HG03108 (cell line): Measurements from ENCODE around the gene PRB2.
"Not testable (repeated sequence)": the region's sequence is repeated elsewhere in the genome, so short reads cannot be mapped to it uniquely, and the experiment has no call there.

ENCODE experiments used
- ATAC-seq: cut with Tn5 transposase; IDR thresholded peaks from one replicate; pipeline ENCODE4 v1.9.1; 2021; ENCODE audit warnings: moderate library complexity; ENCODE audit not compliant: unreplicated experiment

PRB2 gene

DNA sequence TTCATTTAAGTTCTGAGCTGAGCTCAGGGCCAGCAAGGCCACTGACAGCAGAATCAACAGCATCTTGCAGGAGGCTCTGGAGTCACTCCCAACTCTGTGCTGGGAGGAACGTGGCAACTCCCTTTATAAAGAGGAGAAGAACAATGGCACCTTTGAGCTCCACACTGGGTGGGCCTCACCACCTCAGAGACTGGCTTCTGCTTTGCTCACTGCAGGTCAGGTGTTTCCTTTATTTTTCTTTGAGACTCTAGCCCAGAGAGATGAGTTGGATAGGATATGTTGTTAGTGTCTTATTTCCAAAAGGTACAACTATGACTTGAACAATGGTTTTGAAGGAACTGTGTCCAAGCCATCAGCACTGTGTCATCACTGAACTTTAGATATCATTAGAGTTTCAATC lies at the start of gene PRB2:
Gene PRB2 (minus strand): TSS at position 101 of the 400 bp plus-strand sequence. CDS start 38 bp downstream, at position 63.
- ATAC-seq: not testable (repeated sequence)

DNA sequence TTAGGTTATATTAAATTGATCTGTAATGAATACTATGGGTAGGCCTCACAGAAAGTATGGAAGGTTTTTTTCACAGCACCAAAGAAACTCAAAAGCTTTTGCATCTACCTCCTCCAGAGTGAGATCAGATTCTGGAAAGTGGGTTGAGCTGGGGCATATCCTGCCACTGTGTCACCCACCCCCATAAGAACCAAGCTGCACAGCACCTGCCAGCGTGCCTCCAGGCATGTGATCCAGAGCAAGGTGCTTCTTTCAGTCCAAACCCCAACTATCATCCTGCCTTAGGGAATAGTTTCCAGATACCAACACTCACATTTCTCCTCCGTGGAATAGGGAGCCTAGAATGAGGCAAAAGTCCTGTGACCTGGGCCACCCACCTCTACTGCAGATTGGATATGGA lies 42.6 kb upstream of the PRB2 start:
- no peak for ATAC-seq

DNA sequence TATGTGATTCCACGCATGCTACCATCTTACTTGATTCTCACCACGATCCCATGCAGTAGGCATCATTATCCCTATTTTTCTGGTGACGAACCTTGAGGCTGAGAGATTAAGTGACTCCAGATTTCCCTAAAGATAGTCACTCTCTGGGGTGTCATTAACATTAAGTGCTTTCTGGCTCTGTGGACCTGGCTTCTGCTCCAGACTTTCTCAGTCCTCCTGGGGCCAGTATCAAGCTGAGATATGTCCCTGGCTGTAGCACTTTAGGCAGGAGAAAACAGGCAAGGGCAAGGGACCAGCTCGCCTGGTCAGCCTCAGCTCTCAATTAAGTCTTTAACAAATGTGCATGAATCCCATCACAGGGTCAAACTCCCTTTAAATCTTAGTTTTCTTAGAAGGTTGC lies 38.3 kb upstream of the PRB2 start:
- no peak for ATAC-seq

DNA sequence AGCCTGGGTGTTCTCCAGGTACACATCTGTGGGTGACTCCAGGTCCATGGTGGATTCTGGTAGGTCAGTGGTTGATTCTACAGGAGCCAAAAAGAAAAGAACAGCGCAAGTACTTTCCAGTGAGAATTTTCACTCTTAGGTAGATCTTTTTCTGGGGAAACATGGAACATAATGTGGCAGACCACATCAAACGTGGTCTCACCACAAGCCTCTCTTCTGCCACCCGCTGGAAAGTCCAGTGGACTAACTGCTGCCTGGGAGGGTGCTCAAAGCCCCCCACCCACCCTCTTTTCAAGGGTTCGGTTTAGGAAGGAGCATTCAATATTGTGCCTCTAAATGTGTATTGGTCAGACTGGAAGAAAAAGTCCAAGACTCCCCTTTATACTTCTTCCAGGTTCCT lies 36.1 kb upstream of the PRB2 start:
- ATAC-seq: no peak

DNA sequence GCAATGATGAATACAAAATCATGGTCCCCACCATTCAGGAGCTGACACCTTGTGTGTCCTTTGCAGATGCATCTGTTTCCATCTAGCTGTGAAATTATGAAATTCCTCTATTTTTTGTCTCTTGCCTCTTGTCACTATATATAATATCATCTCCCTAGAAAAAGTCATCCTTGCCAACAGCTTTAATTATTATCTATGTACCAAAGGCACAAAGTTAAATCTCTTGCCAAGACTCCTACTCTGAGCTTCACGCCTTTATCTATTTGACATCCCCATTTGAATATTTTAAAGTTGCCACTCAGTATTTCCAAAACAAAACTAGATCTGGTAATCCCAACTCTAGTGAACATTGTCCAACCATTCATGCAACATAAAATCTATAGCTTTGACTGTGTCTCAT lies 32.0 kb upstream of the PRB2 start:
- no peak for ATAC-seq

DNA sequence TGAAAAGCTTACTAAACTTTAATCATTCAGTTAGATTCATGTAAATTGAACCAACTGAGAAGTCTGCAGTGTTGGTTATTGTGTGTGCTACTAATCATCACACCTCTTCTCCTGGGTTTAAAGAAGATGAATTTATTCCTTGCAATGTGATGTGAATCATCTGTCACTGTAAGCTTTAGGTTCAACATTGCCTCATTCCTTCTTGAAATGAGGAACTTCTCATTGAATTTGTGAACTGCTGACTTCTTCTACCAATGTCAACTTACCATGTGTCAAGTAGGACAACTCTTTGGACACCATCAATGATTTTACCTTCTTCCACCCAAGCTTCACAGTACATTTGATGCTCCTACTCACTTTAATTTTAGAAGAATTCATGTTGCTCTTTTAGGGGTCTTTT lies 17.4 kb upstream of the PRB2 start:
- no peak for ATAC-seq

DNA sequence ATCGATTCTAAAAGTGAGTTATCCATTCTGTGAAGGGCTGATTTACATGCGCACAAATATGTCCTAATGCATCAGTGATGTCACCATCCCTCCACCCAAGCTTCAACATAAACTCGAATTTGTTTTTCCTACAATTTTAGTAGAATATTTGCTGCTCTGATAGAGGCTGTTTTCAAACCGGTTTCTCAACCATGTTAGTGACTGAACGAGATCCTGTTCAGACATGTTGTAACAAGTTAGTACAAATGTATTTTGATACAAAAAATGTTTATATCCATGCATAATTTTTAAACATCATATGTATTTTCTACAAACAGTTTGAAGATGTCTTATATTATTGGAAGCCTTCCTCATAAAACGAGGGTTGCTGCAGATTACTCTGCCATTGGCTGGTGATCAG lies 12.7 kb upstream of the PRB2 start:
- no peak for ATAC-seq

- ATAC-seq: no peak
Measured at GRCh38 chr12:11397366-11397765, 2.0 kb upstream of the PRB2 start.

- not testable (repeated sequence) for ATAC-seq
Measured at GRCh38 chr12:11391456-11391855, 3.9 kb downstream of the PRB2 start.

DNA sequence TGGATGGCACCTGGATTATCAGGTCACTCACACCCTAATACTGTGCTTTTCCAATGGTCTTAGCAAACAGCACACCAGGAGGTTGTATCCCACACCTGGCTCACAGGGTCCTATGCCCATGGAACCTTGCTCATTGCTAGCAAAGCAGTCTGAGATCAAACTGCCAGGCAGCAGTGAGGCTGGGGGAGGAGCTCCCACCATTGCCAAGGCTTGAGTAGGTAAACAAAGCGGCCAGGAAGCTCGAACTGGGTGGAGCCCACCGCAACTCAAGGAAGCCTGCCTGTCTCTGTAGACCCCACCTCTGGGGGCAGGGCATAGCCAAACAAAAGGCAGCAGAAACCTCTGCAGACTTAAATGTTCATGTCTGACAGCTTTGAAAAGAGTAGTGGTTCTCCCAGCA lies 17.9 kb downstream of the PRB2 start:
- ATAC-seq: not testable (repeated sequence)

- ATAC-seq: no peak
Measured at GRCh38 chr12:11361151-11361550, 34.2 kb downstream of the PRB2 start.

- not testable (repeated sequence) for ATAC-seq
Measured at GRCh38 chr12:11360205-11360883, 35.0 kb downstream of the PRB2 start.

- ATAC-seq: not testable (repeated sequence)
Measured at GRCh38 chr12:11351736-11352135, 43.6 kb downstream of the PRB2 start.

- ATAC-seq: no peak
Measured at GRCh38 chr12:11348439-11348838, 46.9 kb downstream of the PRB2 start.

- ATAC-seq: no peak
Measured at GRCh38 chr12:11347810-11348209, 47.6 kb downstream of the PRB2 start.

DNA sequence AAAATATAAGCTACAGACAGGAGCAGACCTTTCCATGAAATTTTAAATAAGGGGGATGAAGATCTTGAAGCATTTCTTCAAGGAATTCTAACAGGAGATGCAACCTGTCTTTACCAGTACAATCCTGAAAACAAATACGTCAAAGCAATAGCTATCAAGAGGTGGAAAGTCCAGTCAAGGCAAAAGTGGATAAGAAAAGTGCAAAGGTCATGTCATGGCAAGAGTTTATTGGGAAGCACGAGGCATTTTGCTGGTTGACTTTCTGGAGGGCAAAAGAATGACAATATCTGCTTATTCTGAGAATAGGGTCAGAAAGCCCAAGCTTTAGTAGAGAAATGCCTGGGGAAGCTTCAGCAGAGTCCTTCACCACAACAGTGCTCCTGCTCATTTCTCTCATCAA lies 50.9 kb downstream of the PRB2 start:
- ATAC-seq: no peak
